Panc1 (cell line): ENCODE measurements around the gene TCF3. TPM values are rescaled to one million over a fixed set of nuclear protein-coding genes. Genes with fewer than 3 reads are reported as not detected.
A peak's percentile ranks its signal among the peaks of the same experiment; 100 is the strongest.

Experiments
- ATAC-seq: fragments of 200-7000 bp; cut with Tn5 transposase; 2 replicates; pipeline ENCODE4 v1.9.1; 2020; ENCODE audit warnings: mild to moderate bottlenecking, moderate library complexity
- BruUV-seq: library from RNA; stranded (reverse); fragments of 400-500 nt; replicated peaks from 2 replicates; lab custom pipeline; 2021; lab: Mats Ljungman, UMichigan
- CTCF ChIA-PET: fragments of 300-600 bp; sonication (Branson Sonifier 250); formaldehyde crosslinking; loops from one replicate; lab custom pipeline; 2022; ENCODE audit warnings: antibody characterized with exemption; lab: Charles Lee
- POLR2A ChIA-PET: fragments of 300-600 bp; sonication (Branson Sonifier 250); formaldehyde crosslinking; loops from one replicate; lab custom pipeline; 2022; ENCODE audit warnings: antibody characterized with exemption; lab: Charles Lee
- DNase-seq: peaks from one replicate; pipeline ENCODE4 v3.0.0-alpha.2; 2010; ENCODE audit warnings: low read depth, low spot score
- H3K27ac ChIP-seq: 2 replicates; pipeline ENCODE4 v1.5.1; 2011; ENCODE audit warnings: mild to moderate bottlenecking, low read length, inconsistent platforms
- H3K27me3 ChIP-seq: fragments of 200-500 bp; sonication (Bioruptor generic); 2 replicates; pipeline ENCODE4 v1.6.0; 2014; ENCODE audit warnings: low read length, inconsistent platforms; ENCODE audit not compliant: control insufficient read depth, insufficient read depth
- H3K36me3 ChIP-seq: fragments of 200-500 bp; sonication (Bioruptor generic); 2 replicates; pipeline ENCODE4 v1.5.1; 2014; ENCODE audit warnings: inconsistent platforms, mild to moderate bottlenecking, low read length, moderate library complexity; ENCODE audit not compliant: control insufficient read depth, insufficient read depth
- H3K4me1 ChIP-seq: 2 replicates; pipeline ENCODE4 v1.5.1; 2011; ENCODE audit warnings: inconsistent platforms, mild to moderate bottlenecking, low read length, moderate library complexity; ENCODE audit not compliant: control insufficient read depth, insufficient read depth
- H3K4me3 ChIP-seq, 2 experiments: 2 replicates each; pipeline ENCODE4 v1.5.1; 2011 to 2012; ENCODE audit warnings: low read depth in 2 of 2, low read length in 2 of 2, mild to moderate bottlenecking in 2 of 2, inconsistent platforms in 1 of 2, moderate library complexity in 1 of 2
- H3K9me3 ChIP-seq: fragments of 200-500 bp; sonication (Bioruptor generic); 2 replicates; pipeline ENCODE4 v1.5.1; 2014; ENCODE audit warnings: low read depth, mild to moderate bottlenecking, inconsistent platforms, low read length, moderate library complexity; ENCODE audit not compliant: control insufficient read depth, insufficient read depth
- POLR2AphosphoS5 ChIP-seq: IDR thresholded peaks from 2 replicates; pipeline ENCODE4 v1.6.1; 2012; ENCODE audit warnings: mild to moderate bottlenecking, low read depth, low read length, moderate library complexity
- SIN3A ChIP-seq: IDR thresholded peaks from 2 replicates; pipeline ENCODE4 v1.6.1; 2012; ENCODE audit warnings: low read depth, mild to moderate bottlenecking, low read length, moderate library complexity, borderline replicate concordance; ENCODE audit not compliant: insufficient read depth
- TCF7L2 ChIP-seq: IDR thresholded peaks from 2 replicates; pipeline ENCODE4 v1.6.1; 2011; ENCODE audit warnings: mild to moderate bottlenecking, low read depth, low read length, inconsistent platforms
- in situ Hi-C: cut with HindIII; loops from 2 replicates; pipeline ENCODE4 v1.10.0; 2016; ENCODE audit warnings: low sequenced_read_pairs, low pct_unique_long_range_greater_than_20kb
- intact Hi-C: fragments of 100-400 bp; cut with micrococcal nuclease; formaldehyde crosslinking; loops from one replicate; pipeline ENCODE4 v1.10.0; 2022; ENCODE audit not compliant: unreplicated experiment
- total RNA-seq: library from RNA; stranded (reverse); gene quantifications from one replicate; pipeline ENCODE4 v1.2.1, GENCODE V29; 2021; ENCODE audit not compliant: unreplicated experiment
- TF ChIP-seq, protein P1 (sequence below): fragments of 450-650 bp; IDR thresholded peaks from 2 replicates; pipeline ENCODE4 v1.5.1; 2017; ENCODE audit warnings: mild to moderate bottlenecking
- TF ChIP-seq, protein P2 (sequence below), 2 experiments: IDR thresholded peaks; 2 replicates each; pipeline ENCODE4 v1.6.1; 2011 to 2012; ENCODE audit warnings: low read depth in 2 of 2, control low read depth in 1 of 2, low read length in 1 of 2, mild to moderate bottlenecking in 1 of 2, moderate library complexity in 1 of 2; ENCODE audit not compliant: insufficient read depth in 1 of 2

TCF3 gene
- total RNA-seq, 1 experiment from 2014 or later = 175 TPM

DNA sequence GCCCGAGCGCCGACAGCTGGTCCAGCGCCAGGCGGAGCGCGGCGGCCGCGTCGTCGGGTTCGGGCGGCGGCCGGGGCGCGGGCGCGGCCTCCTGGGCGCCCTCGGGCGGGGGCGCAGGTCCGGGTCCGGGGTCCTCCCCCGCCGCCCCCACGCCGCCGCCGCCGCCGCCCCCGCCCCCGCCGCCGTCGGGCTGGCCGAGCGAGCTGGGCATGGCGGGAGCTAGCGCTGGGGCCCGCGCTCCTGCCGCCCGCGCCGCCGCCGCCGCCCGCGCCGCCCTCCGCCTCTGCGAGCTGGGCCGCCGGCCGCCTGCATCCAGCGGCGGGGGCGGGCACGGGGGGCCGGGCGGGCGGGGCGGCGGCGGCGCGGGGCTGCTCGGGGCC lies 84.6 kb downstream of the TCF3 start:
- TF ChIP-seq SIN3A = no peak
- no peak for TF ChIP-seq POLR2AphosphoS5
- no peak for TF ChIP-seq TCF7L2
- TF ChIP-seq, protein P1, sequence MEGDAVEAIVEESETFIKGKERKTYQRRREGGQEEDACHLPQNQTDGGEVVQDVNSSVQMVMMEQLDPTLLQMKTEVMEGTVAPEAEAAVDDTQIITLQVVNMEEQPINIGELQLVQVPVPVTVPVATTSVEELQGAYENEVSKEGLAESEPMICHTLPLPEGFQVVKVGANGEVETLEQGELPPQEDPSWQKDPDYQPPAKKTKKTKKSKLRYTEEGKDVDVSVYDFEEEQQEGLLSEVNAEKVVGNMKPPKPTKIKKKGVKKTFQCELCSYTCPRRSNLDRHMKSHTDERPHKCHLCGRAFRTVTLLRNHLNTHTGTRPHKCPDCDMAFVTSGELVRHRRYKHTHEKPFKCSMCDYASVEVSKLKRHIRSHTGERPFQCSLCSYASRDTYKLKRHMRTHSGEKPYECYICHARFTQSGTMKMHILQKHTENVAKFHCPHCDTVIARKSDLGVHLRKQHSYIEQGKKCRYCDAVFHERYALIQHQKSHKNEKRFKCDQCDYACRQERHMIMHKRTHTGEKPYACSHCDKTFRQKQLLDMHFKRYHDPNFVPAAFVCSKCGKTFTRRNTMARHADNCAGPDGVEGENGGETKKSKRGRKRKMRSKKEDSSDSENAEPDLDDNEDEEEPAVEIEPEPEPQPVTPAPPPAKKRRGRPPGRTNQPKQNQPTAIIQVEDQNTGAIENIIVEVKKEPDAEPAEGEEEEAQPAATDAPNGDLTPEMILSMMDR = no peak
- TF ChIP-seq, protein P2, sequence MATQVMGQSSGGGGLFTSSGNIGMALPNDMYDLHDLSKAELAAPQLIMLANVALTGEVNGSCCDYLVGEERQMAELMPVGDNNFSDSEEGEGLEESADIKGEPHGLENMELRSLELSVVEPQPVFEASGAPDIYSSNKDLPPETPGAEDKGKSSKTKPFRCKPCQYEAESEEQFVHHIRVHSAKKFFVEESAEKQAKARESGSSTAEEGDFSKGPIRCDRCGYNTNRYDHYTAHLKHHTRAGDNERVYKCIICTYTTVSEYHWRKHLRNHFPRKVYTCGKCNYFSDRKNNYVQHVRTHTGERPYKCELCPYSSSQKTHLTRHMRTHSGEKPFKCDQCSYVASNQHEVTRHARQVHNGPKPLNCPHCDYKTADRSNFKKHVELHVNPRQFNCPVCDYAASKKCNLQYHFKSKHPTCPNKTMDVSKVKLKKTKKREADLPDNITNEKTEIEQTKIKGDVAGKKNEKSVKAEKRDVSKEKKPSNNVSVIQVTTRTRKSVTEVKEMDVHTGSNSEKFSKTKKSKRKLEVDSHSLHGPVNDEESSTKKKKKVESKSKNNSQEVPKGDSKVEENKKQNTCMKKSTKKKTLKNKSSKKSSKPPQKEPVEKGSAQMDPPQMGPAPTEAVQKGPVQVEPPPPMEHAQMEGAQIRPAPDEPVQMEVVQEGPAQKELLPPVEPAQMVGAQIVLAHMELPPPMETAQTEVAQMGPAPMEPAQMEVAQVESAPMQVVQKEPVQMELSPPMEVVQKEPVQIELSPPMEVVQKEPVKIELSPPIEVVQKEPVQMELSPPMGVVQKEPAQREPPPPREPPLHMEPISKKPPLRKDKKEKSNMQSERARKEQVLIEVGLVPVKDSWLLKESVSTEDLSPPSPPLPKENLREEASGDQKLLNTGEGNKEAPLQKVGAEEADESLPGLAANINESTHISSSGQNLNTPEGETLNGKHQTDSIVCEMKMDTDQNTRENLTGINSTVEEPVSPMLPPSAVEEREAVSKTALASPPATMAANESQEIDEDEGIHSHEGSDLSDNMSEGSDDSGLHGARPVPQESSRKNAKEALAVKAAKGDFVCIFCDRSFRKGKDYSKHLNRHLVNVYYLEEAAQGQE (IDR thresholded peaks at IDR 0.05; ENCODE audit: insufficient read depth in 1 of 2, low read depth in 2 of 2, low read length in 1 of 2) = no peak
- Histone ChIP-seq H3K27me3 (no peaks in the 10 kb centered on the region), H3K4me1 (no peaks in the 10 kb centered on the region; the same call in 1 of the 2 replicates), H3K27ac (no peak overlapping the region), H3K4me3 (peak overlapping the region in 1 of 2 experiments; percentile 59; a peak in 1 of 4 replicates), H3K36me3 (no peaks in the 10 kb centered on the region; the same call in 1 of the 2 replicates), H3K9me3 (no peaks in the 10 kb centered on the region)
- no peak for DNase-seq
- peak; percentile 29 for ATAC-seq
- in situ Hi-C loops (no loop called here), intact Hi-C loops (no loop called here)
- ChIA-PET CTCF (no interaction called here), POLR2A (no interaction called here)
- no TSS peak for BruUV-seq

DNA sequence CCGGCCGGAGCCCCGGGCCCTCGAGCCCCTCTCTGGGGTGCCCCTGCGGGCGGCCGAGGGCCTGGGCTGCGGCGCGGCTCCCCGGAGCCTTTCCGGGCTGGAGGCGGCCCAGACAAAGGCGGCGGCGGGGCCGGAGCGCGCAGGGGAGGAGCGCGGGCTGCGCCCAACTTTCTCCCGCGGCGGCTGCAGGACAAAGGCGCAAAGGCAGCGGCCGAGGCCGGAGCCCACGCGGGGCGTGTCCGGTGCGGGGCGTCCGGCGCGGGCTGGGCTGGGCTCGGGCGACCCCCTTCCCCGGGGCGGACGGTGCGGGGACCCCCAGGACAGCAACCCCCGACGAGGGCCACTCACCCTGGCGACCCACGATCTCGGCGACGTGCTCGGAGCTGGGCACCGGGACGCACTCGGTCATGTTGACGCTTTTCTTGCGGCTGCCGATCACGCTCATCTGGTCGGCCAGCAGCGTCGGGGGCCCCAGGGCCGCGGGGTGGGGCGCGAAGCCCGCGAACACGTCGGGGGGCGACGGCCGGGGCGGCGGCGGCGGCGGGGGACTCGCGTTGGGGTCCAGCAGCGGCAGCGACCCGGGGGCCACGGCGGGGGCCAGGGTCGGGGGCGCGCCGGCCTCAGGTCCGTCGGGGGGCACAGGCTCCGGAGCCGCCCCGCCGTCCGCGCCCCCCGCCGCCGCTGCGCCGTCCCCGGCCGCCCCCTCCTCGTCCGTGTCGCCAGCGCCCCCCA lies 85.1 kb downstream of the TCF3 start:
- TF ChIP-seq, protein P1 = no peak
- no peak for TF ChIP-seq SIN3A
- TF ChIP-seq POLR2AphosphoS5 = no peak
- TF ChIP-seq, protein P2 (IDR thresholded peaks at IDR 0.05; ENCODE audit: insufficient read depth in 1 of 2, low read depth in 2 of 2, low read length in 1 of 2) = no peak
- no peak for TF ChIP-seq TCF7L2
- Histone ChIP-seq H3K36me3 (no peaks in the 10 kb centered on the region; the same call in 1 of the 2 replicates), H3K27ac (no peak overlapping the region), H3K4me1 (no peaks in the 10 kb centered on the region; the same call in 1 of the 2 replicates), H3K4me3 (peak overlapping the region; percentile 59 to 63), H3K9me3 (no peaks in the 10 kb centered on the region), H3K27me3 (no peaks in the 10 kb centered on the region)
- ATAC-seq (peak; percentile 36), DNase-seq (no peak)
- no TSS peak for BruUV-seq
- intact Hi-C loops (no loop called here), in situ Hi-C loops (no loop called here)
- ChIA-PET POLR2A (no interaction called here), CTCF (interaction anchor here (0.5 kb wide), 1 partner anchor 263 kb away, joined by 3 read pairs; no protein-coding TSS in a partner anchor)
